AG04449 (cell line): ENCODE measurements around the gene ERP44.

Experiments
- CTCF ChIA-PET: fragments of 350-600 bp; formaldehyde crosslinking; extraction: SDS; loops from one replicate; lab custom pipeline; 2021; ENCODE audit warnings: antibody characterized with exemption; lab: Yijun Ruan, JAX
- POLR2A ChIA-PET: fragments of 400-600, 350-600 bp; formaldehyde crosslinking; extraction: SDS; loops from one replicate; lab custom pipeline; 2020; ENCODE audit warnings: antibody characterized with exemption, inconsistent platforms; lab: Yijun Ruan, JAX
- DNase-seq: peaks from one replicate; pipeline ENCODE4 v3.0.0-alpha.2; 2010; ENCODE audit warnings: low read depth, low spot score
- H3K4me3 ChIP-seq: 2 replicates; pipeline ENCODE4 v1.5.1; 2011; ENCODE audit warnings: low read depth, mild to moderate bottlenecking, control low read depth, low read length
- CTCF ChIP-seq: IDR thresholded peaks from one replicate; pipeline ENCODE4 v1.5.1; 2011; ENCODE audit warnings: mild to moderate bottlenecking, moderate library complexity, low read length, control low read depth, inconsistent platforms; ENCODE audit not compliant: insufficient read depth; ENCODE audit errors: missing control alignments

Gene ERP44

GRCh38 chr9:100092066-100092465, 6.7 kb downstream of the ERP44 start:
- DNase-seq: no peak
- POLR2A ChIA-PET: no interaction called here
- CTCF ChIA-PET: no interaction called here
- TF ChIP-seq CTCF: no peak
- H3K4me3 ChIP-seq: no peak overlapping the region

- H3K4me3 ChIP-seq: no peak overlapping the region
- TF ChIP-seq CTCF: no peak
- no peak for DNase-seq
- POLR2A ChIA-PET: no interaction called here
- CTCF ChIA-PET: no interaction called here
These were observed 7.2 kb downstream of the ERP44 start for GRCh38 chr9:100091650-100092049.

- POLR2A ChIA-PET: no interaction called here
These were observed 7.9 kb downstream of the ERP44 start for GRCh38 chr9:100090880-100091279.

GRCh38 chr9:100088202-100088601, 10.6 kb downstream of the ERP44 start:
- TF ChIP-seq CTCF: no peak
- ChIA-PET POLR2A (no interaction called here), CTCF (no interaction called here)

More at GRCh38 chr9:100090880-100091279, 7.9 kb downstream of the ERP44 start:
- CTCF ChIA-PET: interaction anchor here (1.2 to 1.4 kb wide), 2 partner anchors 8 to 63 kb away, joined by 3 to 4 read pairs; partner anchors contain the start of genes ERP44 and INVS
- TF ChIP-seq CTCF: no peak
- no peak for DNase-seq
- no peak overlapping the region for H3K4me3 ChIP-seq

GRCh38 chr9:100087218-100087617, 11.6 kb downstream of the ERP44 start:
- ChIA-PET CTCF (no interaction called here), POLR2A (no interaction called here)
- no peak for DNase-seq

More at GRCh38 chr9:100088202-100088601, 10.6 kb downstream of the ERP44 start:
- no peak overlapping the region for H3K4me3 ChIP-seq
- no peak for DNase-seq

GRCh38 chr9:100086097-100086635, 12.6 kb downstream of the ERP44 start:
- TF ChIP-seq CTCF: no peak
- DNase-seq: no peak
- CTCF ChIA-PET: no interaction called here
- no peak overlapping the region for H3K4me3 ChIP-seq
- POLR2A ChIA-PET: no interaction called here

More at GRCh38 chr9:100087218-100087617, 11.6 kb downstream of the ERP44 start:
- H3K4me3 ChIP-seq: no peak overlapping the region
- no peak for TF ChIP-seq CTCF
